ENCODE results near the gene INPP4A.

Gene INPP4A

GRCh38 chr2:98482362-98482761, 37.7 kb downstream of the INPP4A start:
- no peak for TF ChIP-seq CTCF (IDR thresholded peaks at IDR 0.05; ENCODE audit: low read depth, low read length, missing control alignments)
- Histone ChIP-seq H3K36me3 (replicated peaks) (no peaks in the 10 kb centered on the region), H3K27ac (no peak overlapping the region), H3K4me3 (ENCODE audit: low read depth, low read length) (no peak overlapping the region), H3K27me3 (replicated peaks) (no peaks in the 10 kb centered on the region)
- DNase-seq = no peak
- in situ Hi-C loops (cut with HindIII; ENCODE audit: low pct_ligation_motif_present, low sequenced_read_pairs) = no loop called here

GRCh38 chr2:98483257-98483861, 38.7 kb downstream of the INPP4A start:
- DNase-seq = no peak
- Histone ChIP-seq H3K36me3 (replicated peaks) (no peaks in the 10 kb centered on the region), H3K27ac (no peak overlapping the region), H3K4me3 (ENCODE audit: low read depth, low read length) (no peak overlapping the region), H3K27me3 (replicated peaks) (no peaks in the 10 kb centered on the region)
- TF ChIP-seq CTCF (IDR thresholded peaks at IDR 0.05; ENCODE audit: low read depth, low read length, missing control alignments) = no peak
- in situ Hi-C loops (cut with HindIII; ENCODE audit: low pct_ligation_motif_present, low sequenced_read_pairs) = no loop called here

- no peaks in the 10 kb centered on the region for H3K36me3 ChIP-seq (replicated peaks)
- H3K4me3 ChIP-seq (ENCODE audit: low read depth, low read length) = no peak overlapping the region
- no peaks in the 10 kb centered on the region for H3K27me3 ChIP-seq (replicated peaks)
- no peak overlapping the region for H3K27ac ChIP-seq
- no peak for DNase-seq
- TF ChIP-seq CTCF (IDR thresholded peaks at IDR 0.05; ENCODE audit: low read depth, low read length, missing control alignments) = no peak
- in situ Hi-C loops (cut with HindIII; ENCODE audit: low pct_ligation_motif_present, low sequenced_read_pairs) = no loop called here
Observed at GRCh38 chr2:98484121-98484557, 39.5 kb downstream of the INPP4A start.

- Histone ChIP-seq H3K4me3 (ENCODE audit: low read depth, low read length) (no peak overlapping the region), H3K27me3 (replicated peaks) (no peaks in the 10 kb centered on the region), H3K36me3 (replicated peaks) (no peaks in the 10 kb centered on the region), H3K27ac (no peak overlapping the region)
- no peak for TF ChIP-seq CTCF (IDR thresholded peaks at IDR 0.05; ENCODE audit: low read depth, low read length, missing control alignments)
- no peak for DNase-seq
- in situ Hi-C loops (cut with HindIII; ENCODE audit: low pct_ligation_motif_present, low sequenced_read_pairs) = no loop called here
Observed at GRCh38 chr2:98484652-98485452, 40.2 kb downstream of the INPP4A start.

- Histone ChIP-seq H3K27ac (no peak overlapping the region), H3K27me3 (replicated peaks) (no peaks in the 10 kb centered on the region), H3K36me3 (replicated peaks) (no peaks in the 10 kb centered on the region), H3K4me3 (ENCODE audit: low read depth, low read length) (no peak overlapping the region)
- no peak for TF ChIP-seq CTCF (IDR thresholded peaks at IDR 0.05; ENCODE audit: low read depth, low read length, missing control alignments)
- in situ Hi-C loops (cut with HindIII; ENCODE audit: low pct_ligation_motif_present, low sequenced_read_pairs) = no loop called here
- DNase-seq = no peak
Observed at GRCh38 chr2:98485453-98485755, 40.7 kb downstream of the INPP4A start.
